GF-D8 (cell line): ENCODE measurements around the gene HECA.
"Not testable (repeated sequence)": the region's sequence is repeated elsewhere in the genome, so short reads cannot be mapped to it uniquely, and the experiment has no call there.

Experiments
- DNase-seq: peaks from one replicate; lab custom pipeline; 2025; lab: John Stamatoyannopoulos, UW

HECA gene

DNA sequence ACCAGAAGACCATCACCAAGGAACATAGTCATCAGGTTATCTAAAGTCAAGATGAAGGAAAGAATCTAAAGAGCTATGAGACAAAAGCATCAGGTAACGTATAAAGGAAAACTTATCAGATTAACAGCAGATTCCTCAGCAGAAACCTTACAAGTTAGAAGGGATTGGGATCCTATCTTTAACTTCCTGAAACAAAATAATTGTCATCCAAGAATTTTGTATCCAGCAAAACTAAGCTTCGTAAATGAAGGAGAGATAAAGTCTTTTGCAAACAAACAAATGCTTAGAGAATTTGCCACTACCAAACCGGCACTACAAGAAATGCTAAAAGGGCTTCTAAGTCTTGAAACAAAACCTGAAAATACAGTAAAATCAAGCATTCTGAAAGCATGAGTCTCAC, 71.0 kb downstream of the HECA start:
- DNase-seq = no peak

GRCh38 chr6:139210766-139211165, 75.9 kb downstream of the HECA start:
- not testable (repeated sequence) for DNase-seq

- DNase-seq = not testable (repeated sequence)
Measured at GRCh38 chr6:139212460-139212859, 77.6 kb downstream of the HECA start.

GRCh38 chr6:139219271-139219729, 84.4 kb downstream of the HECA start:
- peak; percentile 73 for DNase-seq

GRCh38 chr6:139219746-139220145, 84.9 kb downstream of the HECA start:
- peak; percentile 36 for DNase-seq

DNA sequence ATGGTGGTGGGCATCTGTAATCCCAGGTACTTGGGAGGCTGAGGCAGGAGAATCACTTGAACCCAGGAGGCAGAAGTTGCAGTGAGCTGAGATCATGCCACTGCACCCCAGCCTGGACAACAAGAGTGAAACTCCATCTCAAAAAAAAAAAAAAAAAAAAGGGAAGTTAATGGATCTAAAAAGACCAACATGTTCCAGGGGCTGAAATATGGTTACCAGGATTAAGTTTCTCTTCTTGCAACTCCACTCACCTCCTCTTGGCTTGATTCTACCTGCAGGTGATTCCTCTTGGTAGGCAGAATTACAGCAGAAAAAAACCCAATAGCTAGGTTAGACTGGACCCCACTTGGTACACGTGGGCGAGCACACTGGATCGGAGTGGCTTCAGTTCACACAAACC, 93.5 kb downstream of the HECA start:
- not testable (repeated sequence) for DNase-seq
